Measurements from ENCODE around the gene OOSP3. TPM values are rescaled to one million over a fixed set of nuclear protein-coding genes. Genes with fewer than 3 reads are reported as not detected.

OOSP3 gene
- total RNA-seq, 4 donors from 2014 or later, result not detected

Other genes with a start within 250 kb of the OOSP3 start
- 10 to 100 TPM; 12.5 to 18.5 (median 16.1) TPM for gene PATL1, start 209.7 kb upstream of the OOSP3 start, total RNA-seq
- not detected for gene OR10V1, start 164.9 kb upstream of the OOSP3 start, total RNA-seq
- gene STX3, start 123.4 kb upstream of the OOSP3 start, total RNA-seq, result 10 to 100 TPM; 16.3 to 24.0 (median 22.3) TPM
- gene MRPL16, start 68.0 kb upstream of the OOSP3 start, total RNA-seq, result 10 to 100 TPM; 47.9 to 58.6 (median 52.1) TPM
- not detected for gene CBLIF, start 33.3 kb upstream of the OOSP3 start, total RNA-seq
- gene TCN1, start 12.3 kb upstream of the OOSP3 start, total RNA-seq, result under 1 TPM in 1 of 4 donors, not detected in 3; 0.66 TPM
- gene OOSP1, start 59.6 kb downstream of the OOSP3 start, total RNA-seq, result not detected
- not detected for gene OOSP4A, start 85.3 kb downstream of the OOSP3 start, total RNA-seq
- not detected for gene OOSP4B, start 138.4 kb downstream of the OOSP3 start, total RNA-seq
- gene OOSP2, start 161.6 kb downstream of the OOSP3 start, total RNA-seq, result not detected
- gene MS4A3, start 177.9 kb downstream of the OOSP3 start, total RNA-seq, result not detected
- gene MS4A2, start 209.9 kb downstream of the OOSP3 start, total RNA-seq, result 1 to 10 TPM in 3 of 4 donors, under 1 TPM in 1; 0.32 to 6.0 (median 2.6) TPM

Data from esophagus muscularis mucosa (tissue), 4 donors.